Uterus (tissue), 4 donors: Measurements from ENCODE around the gene PLAC9. TPM values are rescaled to one million over a fixed set of nuclear protein-coding genes. Genes with fewer than 3 reads are reported as not detected.

Source experiments
- DNase-seq, 2 donors: peaks; one replicate each; pipeline ENCODE4 v3.0.0-alpha.2; 2019 to 2020
- H3K27ac ChIP-seq, 2 donors: fragments of 200-600 bp; sonication (generic); 1 replicate in 1 of 2; 2 replicates in 1 of 2; pipeline ENCODE4 v1.5.1; 2016 to 2018
- H3K27me3 ChIP-seq, 2 donors: fragments of 200-600 bp; sonication (generic); one replicate each; pipeline ENCODE4 v1.5.1; 2018 to 2019; ENCODE audit warnings: control low read depth in 1 of 2
- H3K36me3 ChIP-seq, 2 donors: fragments of 200-600 bp; sonication (generic); one replicate each; pipeline ENCODE4 v1.5.1; 2019; ENCODE audit warnings: control low read depth in 1 of 2
- H3K4me1 ChIP-seq, 2 donors: fragments of 200-600 bp; sonication (generic); one replicate each; pipeline ENCODE4 v1.5.1; 2018 to 2019; ENCODE audit warnings: control low read depth in 1 of 2
- H3K4me3 ChIP-seq, 2 donors: fragments of 200-600 bp; sonication (generic); 1 replicate in 1 of 2; 2 replicates in 1 of 2; pipeline ENCODE4 v1.5.1; 2018 to 2019; ENCODE audit warnings: mild to moderate bottlenecking in 1 of 2
- H3K9me3 ChIP-seq, 2 donors: fragments of 200-600 bp; sonication (generic); one replicate each; pipeline ENCODE4 v1.5.1; 2019; ENCODE audit warnings: control low read depth in 1 of 2
- POLR2A ChIP-seq, 2 donors: fragments of 450-650 bp; IDR thresholded peaks; one replicate each; pipeline ENCODE4 v1.6.1; 2016; ENCODE audit warnings: antibody characterized with exemption in 2 of 2, mild to moderate bottlenecking in 1 of 2, moderate library complexity in 1 of 2
- intact Hi-C: fragments of 100-400 bp; cut with DNase I; formaldehyde crosslinking; loops from one replicate; pipeline ENCODE4 v1.15.1; 2023; ENCODE audit warnings: low total_unique reads
- total RNA-seq, 4 donors: library from RNA; depleted of rRNA in 3 of 4; stranded (reverse); fragments of >200 nt in 3 of 4; gene quantifications; one replicate each; pipeline versions ENCODE4 v1.1.0 to v1.2.4, GENCODE V29; 2014 to 2023
- TF ChIP-seq, protein P1 (sequence below), 4 experiments: fragments of 200-600 bp in 2 of 4; fragments of 450-650 bp in 2 of 4; sonication (generic) in 2 of 4; IDR thresholded peaks; one replicate each; pipeline ENCODE4 v1.5.1; 2016 to 2019; ENCODE audit warnings: antibody characterized with exemption in 4 of 4, mild to moderate bottlenecking in 2 of 4, moderate library complexity in 1 of 4
- donor health status: DM: yes; HTN: yes; CAD: no.

The PLAC9 gene
- total RNA-seq, 4 donors from 2014 or later, result 24.5 to 91.7 (median 30.2) TPM

DNA sequence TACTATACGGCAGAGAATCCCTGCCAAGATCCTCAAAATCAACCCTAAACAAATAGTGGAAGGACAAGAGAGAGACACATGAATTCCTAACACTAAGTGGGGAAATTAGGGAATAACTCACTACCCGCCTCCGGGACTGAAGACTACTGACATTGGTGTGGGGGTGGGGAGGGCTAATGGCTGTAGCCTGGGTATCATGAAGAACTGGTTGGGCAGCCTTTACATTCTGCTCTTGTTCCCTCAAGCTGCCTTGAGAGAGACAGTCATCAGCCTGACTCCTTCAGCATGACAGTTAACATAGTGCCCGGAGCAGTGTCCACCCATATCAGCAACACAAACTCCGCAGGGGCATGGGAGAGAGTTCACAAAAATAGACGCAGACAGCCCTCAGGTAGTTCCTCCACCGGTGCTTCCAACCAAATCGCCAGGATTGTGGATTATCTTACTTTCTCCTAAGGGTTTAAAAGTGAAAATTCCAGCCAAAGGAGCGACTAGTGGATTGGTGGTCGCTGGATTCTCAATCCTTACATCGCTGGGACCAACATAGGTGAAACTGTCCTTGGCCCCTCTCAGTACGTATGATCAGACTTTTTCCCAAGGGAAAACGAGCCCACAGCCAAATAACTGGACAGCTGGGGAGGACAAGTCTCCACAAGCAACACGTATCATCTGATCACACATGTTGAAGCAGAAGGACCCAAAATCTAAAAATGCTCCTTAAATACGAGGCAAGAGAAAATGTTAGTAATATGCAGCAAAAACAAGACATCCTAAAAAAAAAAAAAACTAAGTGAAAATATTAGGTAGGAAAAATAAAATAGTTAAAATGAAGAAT lies 31.5 kb upstream of the PLAC9 start:
- Histone ChIP-seq H3K27me3 (no peaks in the 10 kb centered on the region), H3K36me3 (no peaks in the 10 kb centered on the region), H3K9me3 (no peaks in the 10 kb centered on the region), H3K27ac (no peak overlapping the region), H3K4me3 (no peak overlapping the region), H3K4me1 (peaks cover 0 to 5% of the 10 kb centered on the region in 2 donors)
- TF ChIP-seq, protein P1, sequence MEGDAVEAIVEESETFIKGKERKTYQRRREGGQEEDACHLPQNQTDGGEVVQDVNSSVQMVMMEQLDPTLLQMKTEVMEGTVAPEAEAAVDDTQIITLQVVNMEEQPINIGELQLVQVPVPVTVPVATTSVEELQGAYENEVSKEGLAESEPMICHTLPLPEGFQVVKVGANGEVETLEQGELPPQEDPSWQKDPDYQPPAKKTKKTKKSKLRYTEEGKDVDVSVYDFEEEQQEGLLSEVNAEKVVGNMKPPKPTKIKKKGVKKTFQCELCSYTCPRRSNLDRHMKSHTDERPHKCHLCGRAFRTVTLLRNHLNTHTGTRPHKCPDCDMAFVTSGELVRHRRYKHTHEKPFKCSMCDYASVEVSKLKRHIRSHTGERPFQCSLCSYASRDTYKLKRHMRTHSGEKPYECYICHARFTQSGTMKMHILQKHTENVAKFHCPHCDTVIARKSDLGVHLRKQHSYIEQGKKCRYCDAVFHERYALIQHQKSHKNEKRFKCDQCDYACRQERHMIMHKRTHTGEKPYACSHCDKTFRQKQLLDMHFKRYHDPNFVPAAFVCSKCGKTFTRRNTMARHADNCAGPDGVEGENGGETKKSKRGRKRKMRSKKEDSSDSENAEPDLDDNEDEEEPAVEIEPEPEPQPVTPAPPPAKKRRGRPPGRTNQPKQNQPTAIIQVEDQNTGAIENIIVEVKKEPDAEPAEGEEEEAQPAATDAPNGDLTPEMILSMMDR (IDR thresholded peaks at IDR 0.05), result no peak
- TF ChIP-seq POLR2A (IDR thresholded peaks at IDR 0.05), result no peak
- no peak for DNase-seq
- intact Hi-C loops, result no loop called here

DNA sequence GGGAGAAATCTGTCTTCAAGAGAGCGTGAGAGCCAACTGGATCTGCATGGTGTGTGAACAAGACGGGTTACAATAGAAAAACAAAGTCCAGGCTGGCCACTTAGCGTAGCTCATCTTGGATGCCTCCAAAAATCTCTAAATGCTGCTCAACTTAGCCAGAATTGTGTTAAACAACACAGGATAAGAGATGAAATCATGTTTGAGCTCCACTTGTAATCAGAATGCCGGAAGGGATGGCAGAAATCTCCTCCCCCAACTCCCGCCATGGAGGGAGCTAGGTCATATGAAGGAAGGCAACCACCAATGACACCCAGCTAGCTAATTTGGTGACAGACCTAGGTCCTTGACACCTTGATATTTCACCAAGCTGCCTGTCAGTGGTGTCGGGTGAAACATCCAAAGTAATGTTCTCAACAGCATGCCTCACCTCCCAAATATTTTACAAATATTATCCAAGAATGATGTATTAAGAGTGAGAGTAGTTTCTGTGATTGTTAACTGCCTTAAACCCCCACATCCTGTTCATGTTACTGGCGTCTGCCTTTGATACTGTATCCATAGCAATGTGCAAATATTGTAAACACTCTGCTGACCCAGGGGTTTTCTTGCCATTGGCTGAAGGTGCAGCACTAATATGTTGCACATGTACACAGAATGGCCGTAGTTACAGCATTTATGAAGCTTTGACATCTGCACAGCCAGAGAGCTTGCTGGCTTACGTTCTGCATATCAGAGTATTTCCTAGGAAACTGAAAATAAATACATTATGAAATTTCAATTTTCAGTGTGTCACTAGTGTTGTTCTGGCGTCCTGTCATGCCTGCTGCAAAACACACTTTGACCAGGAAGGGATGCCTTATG lies 28.2 kb upstream of the PLAC9 start:
- Histone ChIP-seq H3K27ac (peak overlapping the region; percentile 45 to 64), H3K4me3 (no peak overlapping the region), H3K9me3 (no peaks in the 10 kb centered on the region), H3K36me3 (no peaks in the 10 kb centered on the region), H3K27me3 (no peaks in the 10 kb centered on the region), H3K4me1 (peaks cover 0 to 5% of the 10 kb centered on the region in 2 donors)
- no peak for TF ChIP-seq POLR2A (IDR thresholded peaks at IDR 0.05)
- TF ChIP-seq, protein P1 (IDR thresholded peaks at IDR 0.05), result no peak
- intact Hi-C loops, result no loop called here
- peak; percentile 33 to 34 for DNase-seq

DNA sequence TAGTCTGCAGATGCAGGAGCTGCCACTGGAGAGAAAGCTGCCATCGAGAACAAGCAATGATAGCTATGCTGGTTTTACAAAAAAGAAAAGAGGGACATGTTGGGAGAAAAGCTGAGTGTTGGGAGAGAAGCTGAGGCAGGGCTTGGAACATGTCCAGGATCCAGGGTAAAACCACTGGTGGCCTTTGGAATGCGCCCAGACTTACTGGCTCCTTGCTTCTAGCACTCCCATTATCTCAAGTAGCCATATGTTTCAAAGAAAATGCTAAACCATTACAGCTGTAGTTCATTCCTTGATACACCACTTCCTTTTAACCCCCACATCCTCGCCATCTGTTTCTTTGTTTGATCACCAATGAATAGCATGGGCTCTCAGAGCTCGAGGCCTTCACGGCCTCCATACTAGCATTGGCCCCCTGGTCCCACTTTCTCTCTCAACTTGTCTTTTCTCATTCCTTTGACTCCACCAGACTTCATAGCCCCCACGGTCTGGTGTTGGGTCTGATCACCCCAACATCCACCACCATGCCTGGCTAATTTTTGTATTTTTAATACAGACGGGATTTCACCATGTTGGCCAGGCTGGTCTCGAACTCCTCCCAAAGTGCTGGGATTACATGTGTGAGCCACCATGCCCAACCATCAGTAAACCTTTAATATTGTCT lies 23.8 kb upstream of the PLAC9 start:
- H3K4me3 ChIP-seq, result no peak overlapping the region
- no peaks in the 10 kb centered on the region for H3K9me3 ChIP-seq
- intact Hi-C loops, result no loop called here
- H3K27me3 ChIP-seq, result no peaks in the 10 kb centered on the region
- H3K27ac ChIP-seq, result no peak overlapping the region
- TF ChIP-seq POLR2A (IDR thresholded peaks at IDR 0.05), result no peak
- TF ChIP-seq, protein P1 (IDR thresholded peaks at IDR 0.05), result no peak
- DNase-seq, result no peak
- peaks cover 0 to 5% of the 10 kb centered on the region in 2 donors for H3K4me1 ChIP-seq
- H3K36me3 ChIP-seq, result no peaks in the 10 kb centered on the region

DNA sequence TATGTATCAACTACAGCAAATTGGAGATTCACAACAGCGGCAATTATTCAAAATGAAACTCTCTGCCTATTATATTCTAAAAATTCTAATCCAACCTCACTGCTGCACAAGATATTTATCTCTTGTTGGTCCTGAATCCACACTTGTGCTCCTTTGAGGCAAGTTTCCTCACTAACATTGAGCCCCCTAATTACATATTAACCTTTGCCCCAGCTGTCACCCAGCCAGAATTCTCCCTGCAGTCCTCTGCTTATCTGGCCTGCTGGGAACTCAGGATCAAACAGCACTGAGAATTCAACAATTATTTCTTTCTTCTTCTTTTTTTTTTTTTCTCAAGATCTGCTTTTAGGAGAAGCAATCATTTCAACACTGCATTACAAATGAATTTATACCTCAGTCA lies 21.5 kb upstream of the PLAC9 start:
- Histone ChIP-seq H3K9me3 (no peaks in the 10 kb centered on the region), H3K27me3 (no peaks in the 10 kb centered on the region), H3K36me3 (no peaks in the 10 kb centered on the region), H3K4me1 (no peaks in the 10 kb centered on the region), H3K4me3 (no peak overlapping the region), H3K27ac (peak overlapping the region; percentile 53 to 59)
- DNase-seq, result no peak
- intact Hi-C loops, result no loop called here
- TF ChIP-seq POLR2A (IDR thresholded peaks at IDR 0.05), result no peak
- TF ChIP-seq, protein P1 (IDR thresholded peaks at IDR 0.05), result no peak
